SK-N-MC (cell line): ENCODE data around the gene INO80B.

Experiments used
- DNase-seq: peaks from one replicate; pipeline ENCODE4 v3.0.0-alpha.2; 2011; ENCODE audit warnings: low read depth, low spot score
- H3K27ac ChIP-seq: fragments of 200-600 bp; sonication (generic); 2 replicates; pipeline ENCODE4 v1.5.1; 2016; ENCODE audit warnings: mixed run types
- H3K36me3 ChIP-seq: fragments of 200-600 bp; sonication (generic); 2 replicates; pipeline ENCODE4 v1.6.1; 2017; ENCODE audit warnings: antibody characterized with exemption, low read length, mixed read lengths; ENCODE audit not compliant: insufficient read depth
- H3K4me3 ChIP-seq: fragments of 200-600 bp; sonication (generic); 2 replicates; pipeline ENCODE4 v1.5.1; 2016
- H3K9ac ChIP-seq: fragments of 200-600 bp; sonication (generic); 2 replicates; pipeline ENCODE4 v1.8.0; 2017; ENCODE audit warnings: mixed run types, mixed read lengths; ENCODE audit not compliant: insufficient read length
- H3K9me3 ChIP-seq: fragments of 200-600 bp; sonication (generic); 2 replicates; pipeline ENCODE4 v1.6.1; 2017; ENCODE audit warnings: low read depth, mild to moderate bottlenecking, antibody characterized with exemption, low read length, moderate library complexity, mixed read lengths
- EZH2 ChIP-seq: fragments of 200-600 bp; sonication (generic); IDR thresholded peaks from one replicate; pipeline ENCODE4 v1.6.1; 2017; ENCODE audit warnings: antibody characterized with exemption
- FOXP2 ChIP-seq: optimal IDR thresholded peaks from 2 replicates; pipeline ENCODE3; 2011; ENCODE audit warnings: mild to moderate bottlenecking, moderate library complexity; ENCODE audit not compliant: insufficient read depth; ENCODE audit errors: extremely low read length, control extremely low read depth
- POLR2AphosphoS5 ChIP-seq: IDR thresholded peaks from 2 replicates; pipeline ENCODE4 v1.6.1; 2012; ENCODE audit warnings: mild to moderate bottlenecking, low read depth, low read length, borderline replicate concordance

The INO80B gene

DNA sequence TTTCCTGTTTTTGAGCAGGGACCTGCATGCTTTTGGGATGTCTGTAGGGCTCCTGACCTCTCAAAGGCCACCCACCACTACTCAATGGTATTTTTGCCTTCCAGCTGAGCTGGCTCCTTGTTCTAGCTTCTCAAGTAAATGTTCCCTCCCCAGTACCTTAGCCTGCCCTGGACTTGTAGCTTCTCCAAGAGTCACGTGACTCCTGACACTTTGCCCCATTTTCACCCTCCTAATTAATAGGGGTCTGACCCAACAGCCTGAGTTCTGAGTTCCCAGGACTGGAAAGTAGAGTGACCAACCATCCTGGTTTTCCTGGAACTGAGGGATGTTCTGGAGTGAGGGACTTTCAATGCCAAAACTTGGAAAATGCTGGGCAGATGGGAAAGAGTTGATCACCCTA, 40.6 kb downstream of the INO80B start:
- Histone ChIP-seq H3K36me3 (peaks cover 14% of the 10 kb centered on the region; the same call in 1 of the 2 replicates), H3K27ac (no peak overlapping the region), H3K9me3 (no peaks in the 10 kb centered on the region), H3K9ac (no peak overlapping the region), H3K4me3 (no peak overlapping the region)
- no peak for DNase-seq
- TF ChIP-seq EZH2 (no peak), POLR2AphosphoS5 (no peak), FOXP2 (no peak)

DNA sequence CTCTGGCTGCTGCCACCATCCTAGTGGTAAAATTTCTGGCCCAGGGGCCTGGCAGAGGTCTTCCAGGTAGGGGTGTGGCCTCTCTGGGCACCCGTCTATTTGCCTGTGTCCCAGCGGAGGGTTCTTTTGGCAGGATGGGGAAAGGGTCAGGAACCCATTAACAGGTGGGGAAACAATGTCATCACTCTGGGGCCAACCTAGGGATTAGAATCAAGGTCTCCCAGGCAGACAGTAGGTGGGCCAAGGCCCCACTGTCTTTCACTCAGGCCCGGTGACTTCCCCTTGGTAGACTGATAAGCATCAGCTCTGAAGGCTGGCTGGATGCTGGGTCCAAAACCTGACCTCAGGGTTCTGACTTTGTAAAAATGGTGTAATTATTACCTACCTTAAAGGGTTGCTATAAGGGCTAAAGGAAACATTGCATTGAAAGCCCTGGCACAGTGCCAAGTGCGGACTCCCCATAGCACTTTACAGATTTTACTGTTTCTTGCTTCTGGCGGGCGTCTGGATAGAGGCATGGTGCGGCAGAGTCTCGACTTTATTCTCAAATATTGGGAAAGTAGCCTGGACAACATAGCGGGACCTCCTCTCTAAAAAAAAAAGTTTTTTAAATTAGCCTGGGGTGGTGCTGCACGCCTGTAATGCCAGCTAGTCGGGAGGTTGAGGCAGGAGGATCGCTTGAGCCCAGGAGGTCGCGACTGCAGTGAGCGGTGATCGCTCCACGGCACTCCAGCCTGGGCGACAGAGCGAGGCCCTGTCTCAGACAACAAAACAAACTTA, 42.3 kb downstream of the INO80B start:
- DNase-seq, result no peak
- no peak overlapping the region for H3K4me3 ChIP-seq
- no peak overlapping the region for H3K27ac ChIP-seq
- H3K9ac ChIP-seq, result no peak overlapping the region
- peaks cover under 1% of the 10 kb centered on the region; the same call in 1 of the 2 replicates for H3K36me3 ChIP-seq
- TF ChIP-seq FOXP2 (no peak), POLR2AphosphoS5 (no peak), EZH2 (no peak)
- no peaks in the 10 kb centered on the region for H3K9me3 ChIP-seq

- H3K9me3 ChIP-seq, result no peaks in the 10 kb centered on the region
- H3K9ac ChIP-seq, result no peak overlapping the region
- H3K27ac ChIP-seq, result no peak overlapping the region
- TF ChIP-seq EZH2 (no peak), FOXP2 (no peak), POLR2AphosphoS5 (no peak)
- no peaks in the 10 kb centered on the region; the same call in 1 of the 2 replicates for H3K36me3 ChIP-seq
- no peak overlapping the region for H3K4me3 ChIP-seq
- DNase-seq, result no peak
These were observed 43.1 kb downstream of the INO80B start for GRCh38 chr2:74497777-74498499.

- H3K9ac ChIP-seq, result peak overlapping the region; percentile 64
- no peaks in the 10 kb centered on the region for H3K36me3 ChIP-seq
- no peak overlapping the region for H3K27ac ChIP-seq
- H3K4me3 ChIP-seq, result peak overlapping the region; percentile 81
- TF ChIP-seq EZH2 (no peak), POLR2AphosphoS5 (no peak; the same call in 1 of the 2 replicates), FOXP2 (no peak)
- DNase-seq, result no peak
- H3K9me3 ChIP-seq, result no peaks in the 10 kb centered on the region
These were observed 43.8 kb downstream of the INO80B start for GRCh38 chr2:74498500-74499266.

- DNase-seq, result no peak
- Histone ChIP-seq H3K36me3 (no peaks in the 10 kb centered on the region), H3K4me3 (peak within 1 kb of the TSS; percentile 81), H3K27ac (no peak within 1 kb of the TSS), H3K9me3 (no peaks in the 10 kb centered on the region), H3K9ac (peak within 1 kb of the TSS; percentile 64)
- TF ChIP-seq EZH2, result no peak
- no peak for TF ChIP-seq POLR2AphosphoS5
- no peak for TF ChIP-seq FOXP2
These were observed 44.5 kb downstream of the INO80B start, which contains the start of gene LBX2 for GRCh38 chr2:74499267-74499939. TSS of gene LBX2 (minus strand) at chr2:74499603. CDS start at chr2:74499537, 66 bp downstream.

GRCh38 chr2:74499940-74500577, 45.2 kb downstream of the INO80B start:
- no peak overlapping the region for H3K9ac ChIP-seq
- H3K9me3 ChIP-seq, result no peaks in the 10 kb centered on the region
- H3K36me3 ChIP-seq, result peaks cover 2% of the 10 kb centered on the region
- no peak for TF ChIP-seq POLR2AphosphoS5
- DNase-seq, result no peak
- no peak overlapping the region for H3K27ac ChIP-seq
- peak overlapping the region; percentile 81 for H3K4me3 ChIP-seq

GRCh38 chr2:74500578-74500946, 45.7 kb downstream of the INO80B start:
- TF ChIP-seq EZH2 (no peak), FOXP2 (no peak), POLR2AphosphoS5 (no peak)
- DNase-seq, result no peak
- Histone ChIP-seq H3K36me3 (peaks cover 7% of the 10 kb centered on the region), H3K9me3 (no peaks in the 10 kb centered on the region), H3K4me3 (no peak overlapping the region), H3K9ac (no peak overlapping the region), H3K27ac (no peak overlapping the region)
